ENCODE data around the gene SF3B3.

Gene SF3B3

DNA sequence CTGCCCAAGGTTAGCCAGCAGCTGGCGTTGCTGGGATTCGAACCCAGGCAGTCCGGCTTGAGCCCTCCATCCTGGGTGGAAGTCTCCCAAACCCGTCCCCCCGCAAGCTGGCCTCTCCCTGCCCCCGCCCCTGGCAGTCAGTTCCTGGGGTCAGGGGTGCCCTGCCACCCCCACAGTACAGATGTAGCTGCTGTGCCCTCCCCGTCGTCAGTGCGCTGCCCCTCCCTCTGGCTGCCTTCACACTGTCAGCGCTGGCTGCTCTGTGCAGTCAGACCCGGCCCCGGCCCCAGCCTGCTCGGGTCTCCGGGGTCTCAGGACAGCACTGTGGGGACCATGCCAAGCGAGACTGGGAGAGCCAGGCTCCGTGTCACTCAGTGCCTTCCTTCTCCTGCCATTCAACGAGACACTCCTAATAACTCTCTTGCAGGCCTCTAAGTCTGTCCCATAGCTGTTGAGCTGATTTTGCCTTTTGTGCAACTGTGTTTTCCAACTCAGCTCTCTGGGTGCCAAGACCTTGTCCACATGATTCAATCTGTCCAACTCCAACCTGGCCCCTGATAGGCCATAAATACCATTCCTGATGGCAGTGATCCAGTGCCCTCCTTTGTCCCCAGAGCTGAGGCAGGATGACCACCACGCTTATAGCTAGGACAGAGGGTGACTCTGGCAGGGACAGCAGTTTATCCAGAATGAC lies 67.3 kb downstream of the SF3B3 start:
- no peak for DNase-seq (ENCODE audit: low spot score)

DNA sequence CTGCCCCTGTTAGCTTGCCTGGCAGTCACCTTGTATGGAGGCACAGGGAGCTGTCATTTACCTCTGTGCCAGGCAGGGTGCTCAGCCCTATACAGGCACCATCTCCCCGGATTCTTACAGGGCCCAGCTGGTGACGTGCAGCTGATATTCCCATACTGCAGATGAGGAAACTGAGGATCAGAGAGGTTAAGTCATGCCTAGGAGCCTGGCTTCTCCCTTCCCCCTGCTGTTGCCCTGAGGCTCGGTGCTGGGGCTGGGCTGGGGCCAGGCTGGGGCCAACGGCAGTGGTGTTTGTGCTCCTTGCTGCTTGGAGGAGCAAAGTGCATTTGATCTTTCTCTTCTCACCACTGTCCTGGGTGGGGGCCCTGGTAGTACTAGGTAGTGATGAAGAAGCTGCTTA lies 68.0 kb downstream of the SF3B3 start:
- DNase-seq (ENCODE audit: low spot score), result no peak

- no peak for DNase-seq (ENCODE audit: low spot score)
These were observed 68.5 kb downstream of the SF3B3 start for GRCh38 chr16:70592106-70592571.

- DNase-seq (ENCODE audit: low spot score), result no peak
These were observed 69.9 kb downstream of the SF3B3 start for GRCh38 chr16:70593544-70593943.

- DNase-seq (ENCODE audit: low spot score), result no peak
These were observed 71.0 kb downstream of the SF3B3 start for GRCh38 chr16:70594569-70594968.

DNA sequence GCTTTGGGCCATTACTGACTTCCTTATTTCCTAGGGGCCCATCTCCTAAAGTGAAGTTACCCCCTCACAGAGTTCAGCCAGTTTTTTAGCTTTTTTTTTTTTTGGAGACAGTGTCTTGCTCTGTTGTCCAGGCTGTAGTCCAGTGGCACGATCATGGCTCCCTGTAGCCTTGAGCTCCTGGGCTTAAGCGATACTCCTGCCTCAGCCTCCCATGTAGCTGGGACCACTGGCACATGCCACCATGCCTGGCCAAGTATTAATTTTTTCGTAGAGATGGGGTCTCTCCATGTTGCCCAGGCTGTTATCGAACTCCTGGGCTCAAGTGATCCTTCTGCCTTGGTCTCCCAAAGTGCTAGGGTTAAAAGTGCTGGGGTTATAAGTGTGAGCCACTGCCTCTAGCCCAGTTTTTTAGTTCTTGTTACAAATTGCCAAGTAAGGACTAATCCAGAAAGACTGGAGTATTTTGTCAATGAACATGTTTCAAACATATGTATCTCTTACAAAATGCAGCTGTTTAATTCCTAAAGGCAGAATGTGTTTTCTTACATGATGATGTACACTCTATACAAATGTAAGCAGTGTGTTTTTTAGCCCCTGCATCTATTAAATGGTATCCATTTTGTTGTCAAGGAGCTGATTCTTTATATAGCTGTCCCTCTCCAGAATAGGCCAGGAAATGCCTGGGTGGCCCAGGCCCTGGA lies 73.7 kb downstream of the SF3B3 start:
- no peak for DNase-seq (ENCODE audit: low spot score)

DNA sequence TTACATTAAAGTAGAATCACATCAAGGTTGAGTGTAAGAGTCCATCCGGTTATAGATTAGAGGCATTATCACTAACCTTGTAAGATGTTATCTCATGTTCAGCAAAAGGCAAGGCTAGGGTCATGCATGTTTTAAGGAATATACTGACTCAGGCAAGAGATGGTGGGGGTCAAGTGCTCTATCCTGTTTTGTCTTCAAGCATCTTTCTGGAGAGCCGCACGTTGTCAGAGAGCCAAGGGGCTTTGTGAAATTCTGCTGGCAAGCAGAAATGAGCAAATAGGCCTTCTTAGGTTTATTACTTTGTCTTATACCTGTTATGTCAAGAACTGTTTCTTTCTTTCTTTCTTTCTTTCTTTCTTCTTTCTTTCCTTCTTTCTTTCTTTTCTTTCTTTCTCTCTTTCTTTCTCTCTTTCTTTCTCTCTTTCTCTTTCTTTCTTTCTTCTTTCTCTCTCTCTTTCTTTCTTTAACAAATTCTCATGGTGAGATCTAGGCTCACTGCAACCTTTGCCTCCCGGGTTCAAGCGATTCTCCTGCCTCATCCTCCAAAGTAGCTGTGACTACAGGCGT lies 75.4 kb downstream of the SF3B3 start:
- DNase-seq (ENCODE audit: low spot score), result no peak

DNA sequence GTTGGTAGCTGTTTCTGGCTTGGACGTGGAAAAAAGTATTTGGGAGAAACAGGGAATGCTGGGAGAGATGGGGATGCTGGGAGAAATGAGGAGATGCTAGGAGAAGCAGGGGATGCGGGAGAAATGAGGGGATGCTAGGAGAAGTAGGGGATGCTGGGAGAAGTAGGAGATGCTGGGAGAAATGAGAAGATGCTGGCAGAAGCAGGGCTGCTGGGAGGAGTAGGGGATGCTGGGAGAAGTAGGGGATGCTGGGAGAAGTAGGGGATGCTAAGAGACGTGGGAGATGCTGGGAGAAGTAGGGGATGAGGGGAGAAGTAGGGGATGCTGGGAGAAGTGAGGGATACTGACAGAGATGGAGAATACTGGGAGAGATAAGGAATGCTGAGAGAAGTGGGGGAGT lies 77.1 kb downstream of the SF3B3 start:
- DNase-seq (ENCODE audit: low spot score), result no peak

DNA sequence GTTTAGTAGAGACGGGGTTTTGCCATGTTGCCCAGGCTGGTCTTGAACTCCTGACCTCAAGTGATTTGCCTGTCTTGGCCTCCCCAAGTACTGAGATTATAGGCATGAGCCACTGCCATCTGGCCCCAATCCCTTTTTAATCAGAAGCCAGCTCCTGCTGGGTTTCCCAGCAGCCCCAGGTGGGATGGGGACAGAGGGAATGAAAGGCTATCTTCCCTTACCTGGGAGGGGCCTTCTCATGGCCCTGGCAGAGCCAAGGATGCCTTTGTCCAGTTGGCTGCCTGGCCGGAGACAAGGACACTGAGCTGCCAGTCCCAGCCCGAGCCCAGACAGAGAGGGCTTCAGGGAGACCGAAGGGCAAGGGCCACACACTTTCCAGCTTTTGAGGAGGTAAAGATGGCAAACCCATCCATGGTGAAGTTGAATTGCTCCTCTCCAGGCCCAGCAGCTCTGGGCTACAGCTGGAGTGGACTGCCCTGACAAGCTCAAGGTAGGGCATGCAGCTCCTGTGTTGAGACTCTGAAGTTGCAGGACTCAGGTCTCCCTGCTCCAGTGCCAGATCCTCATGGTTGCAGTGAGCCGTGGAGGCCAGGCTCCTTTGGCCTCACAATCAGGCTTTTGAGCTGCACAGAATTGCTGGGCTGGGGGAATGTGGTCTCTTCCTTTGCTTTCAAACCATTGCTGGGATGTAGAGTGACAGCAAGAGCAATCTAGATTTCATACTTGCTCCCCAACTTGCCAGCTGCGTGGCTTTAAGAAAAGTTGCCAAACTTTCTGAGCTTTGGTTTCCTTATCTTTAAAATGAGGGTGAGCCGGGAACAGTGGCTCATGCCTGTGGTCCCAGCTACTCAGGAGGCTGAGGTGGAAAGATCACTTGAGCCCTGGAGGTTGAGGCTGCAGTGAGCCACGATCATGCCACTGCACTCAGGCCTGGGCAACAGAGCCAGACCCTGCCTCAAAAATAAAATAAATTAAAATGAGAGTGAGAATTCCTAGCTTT lies 78.3 kb downstream of the SF3B3 start:
- DNase-seq (ENCODE audit: low spot score), result no peak

DNA sequence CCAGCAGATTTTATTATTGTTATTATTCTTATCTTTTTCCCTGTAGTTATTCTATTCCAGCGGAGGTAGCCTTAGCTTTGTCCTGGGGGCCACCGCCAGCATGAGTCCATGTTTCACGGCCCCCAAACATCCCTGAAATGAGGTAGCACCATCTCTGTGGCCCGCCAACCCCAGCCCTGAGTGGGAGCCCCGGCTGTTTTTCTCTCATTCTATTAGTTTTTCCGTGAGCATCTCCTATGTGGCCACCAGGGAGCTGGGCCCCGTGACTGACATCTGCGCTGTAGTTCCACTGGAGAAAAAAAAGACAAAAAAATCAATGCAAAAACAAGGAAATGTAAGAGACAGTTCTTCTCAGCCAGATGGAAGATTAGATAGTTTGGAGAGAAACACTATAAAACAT lies 79.2 kb downstream of the SF3B3 start:
- DNase-seq (ENCODE audit: low spot score), result no peak

- DNase-seq (ENCODE audit: low spot score), result no peak
These were observed 81.0 kb downstream of the SF3B3 start for GRCh38 chr16:70604407-70605282.

GRCh38 chr16:70605283-70605657 lies 81.7 kb downstream of the SF3B3 start:
- no peak for DNase-seq (ENCODE audit: low spot score)

DNA sequence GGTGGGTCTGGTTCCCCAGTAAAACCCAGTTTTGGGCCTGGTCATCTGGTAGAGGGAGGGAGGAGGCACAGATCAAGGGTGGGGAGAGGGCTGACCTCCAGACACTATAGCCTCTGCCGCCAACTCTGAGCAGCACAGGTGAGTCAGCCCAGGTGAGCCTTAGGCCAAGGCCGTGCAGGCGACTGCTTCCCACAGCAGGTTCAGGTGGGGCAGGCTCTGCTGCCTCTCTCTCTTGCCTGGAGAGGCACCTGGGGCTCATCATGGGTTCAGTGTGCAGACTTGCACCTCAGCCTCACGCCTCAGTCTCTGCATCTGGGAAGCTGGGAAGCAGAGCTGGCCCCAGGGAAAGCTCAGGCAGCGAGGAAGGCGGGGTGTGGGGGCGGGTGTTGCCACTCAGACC lies 84.9 kb downstream of the SF3B3 start:
- no peak for DNase-seq (ENCODE audit: low spot score)

- DNase-seq (ENCODE audit: low spot score), result no peak
These were observed 86.9 kb downstream of the SF3B3 start for GRCh38 chr16:70610273-70611223.

DNA sequence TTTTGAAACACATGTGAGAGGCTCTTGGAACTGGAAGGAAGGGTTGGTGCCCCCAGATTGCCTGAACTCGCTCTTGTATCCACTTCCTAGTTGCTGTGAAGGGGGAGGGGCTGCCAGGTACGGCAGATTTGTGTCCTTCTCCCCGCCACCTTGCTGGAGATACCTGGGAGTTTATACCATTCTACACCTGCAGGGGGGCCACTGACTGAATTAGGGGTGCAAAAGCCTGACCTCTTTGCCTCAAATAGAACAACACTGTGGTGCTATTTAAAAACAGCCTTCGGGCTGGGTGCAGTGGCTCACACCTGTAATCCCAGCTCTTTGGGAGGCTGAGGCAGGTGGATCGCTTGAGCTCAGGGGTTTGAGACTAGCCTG lies 87.6 kb downstream of the SF3B3 start:
- no peak for DNase-seq (ENCODE audit: low spot score)

- no peak for DNase-seq (ENCODE audit: low spot score)
These were observed 88.2 kb downstream of the SF3B3 start for GRCh38 chr16:70611785-70612303.

DNA sequence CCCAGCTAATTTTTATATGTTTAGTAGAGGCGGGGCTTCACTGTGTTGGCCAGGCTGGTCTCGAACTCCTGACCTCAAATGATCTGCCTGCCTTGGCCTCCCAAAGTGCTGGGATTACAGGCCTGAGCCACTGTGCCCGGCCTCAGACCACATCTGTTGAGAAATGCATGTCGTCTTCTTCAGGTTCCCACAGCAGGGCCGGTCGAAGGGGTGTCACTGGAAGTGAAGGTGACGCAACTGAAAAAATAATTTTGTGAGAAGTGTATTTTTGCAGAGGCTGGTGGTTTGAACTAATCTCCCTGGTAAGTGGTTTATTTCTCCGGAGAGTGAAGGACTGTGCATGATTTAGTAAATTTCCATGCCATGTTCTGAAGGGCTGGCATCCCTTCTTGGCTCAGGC lies 89.3 kb downstream of the SF3B3 start:
- no peak for DNase-seq (ENCODE audit: low spot score)

DNA sequence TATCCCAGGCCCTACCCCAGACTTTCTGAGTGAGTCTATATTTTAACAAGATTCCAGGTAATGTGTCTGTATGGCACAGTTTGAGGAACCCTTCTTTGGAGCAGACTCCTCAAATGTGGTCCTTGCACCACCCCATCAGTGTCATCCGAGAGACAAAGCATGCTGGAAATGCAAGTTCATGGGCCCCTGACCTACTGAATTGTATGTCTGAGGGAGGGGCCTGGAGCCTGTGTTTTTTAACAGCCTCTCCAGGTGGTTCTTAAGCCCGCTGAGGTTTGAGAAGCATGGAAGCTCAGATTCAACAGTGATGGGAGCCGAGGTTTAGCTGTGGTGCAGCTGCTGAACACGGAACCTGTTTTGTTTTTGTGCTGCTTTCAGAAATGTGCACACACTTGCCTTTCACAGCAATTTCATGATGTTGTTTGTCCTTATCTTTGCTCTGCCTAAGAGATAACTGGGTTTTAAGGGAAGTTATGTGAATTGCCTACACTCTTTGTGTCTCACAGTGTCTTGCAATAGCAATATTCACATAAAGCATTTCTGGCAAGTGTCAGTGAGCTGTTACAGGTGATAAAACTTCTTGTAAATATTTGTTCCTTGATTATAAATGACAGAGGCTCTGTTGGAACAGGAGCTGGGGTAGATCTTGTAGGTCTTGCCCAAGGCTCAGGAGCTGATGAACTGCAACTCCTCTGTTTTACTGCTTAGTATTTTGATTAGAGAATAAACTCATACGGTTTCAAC lies 90.8 kb downstream of the SF3B3 start:
- no peak for DNase-seq (ENCODE audit: low spot score)

DNA sequence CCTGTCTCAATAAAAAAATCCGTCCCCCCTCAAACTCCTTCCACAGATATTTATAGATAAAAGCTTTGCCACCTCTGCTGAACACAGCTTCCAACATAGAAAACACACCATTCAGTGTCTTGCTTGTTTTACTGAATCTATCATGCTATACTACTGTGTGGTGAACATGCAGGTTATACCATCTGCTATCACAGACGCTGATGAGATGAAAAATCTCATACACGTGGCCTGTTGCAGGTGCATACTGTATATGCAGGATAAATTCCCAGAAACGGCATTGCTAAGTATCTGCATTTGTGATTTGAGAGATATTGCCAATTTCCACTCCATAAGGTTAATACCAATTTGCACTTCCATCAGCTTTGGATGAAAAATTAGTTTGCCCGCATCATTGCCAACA lies 92.3 kb downstream of the SF3B3 start:
- DNase-seq (ENCODE audit: low spot score), result no peak
